Choroid plexus epithelial cell (primary cell): ENCODE results near the gene RNF214.

Source experiments
- DNase-seq: peaks from one replicate; pipeline ENCODE4 v3.0.0-alpha.2; 2010; ENCODE audit warnings: low read depth
- H3K4me3 ChIP-seq: 2 replicates; pipeline ENCODE4 v1.5.1; 2011; ENCODE audit warnings: low read depth, mild to moderate bottlenecking, control low read depth, low read length, moderate library complexity
- TF ChIP-seq, protein P1 (sequence below): conservative IDR thresholded peaks from 2 replicates; pipeline ENCODE4 v1.5.1; 2011; ENCODE audit warnings: low read depth, mild to moderate bottlenecking, control low read depth, inconsistent platforms, low read length, moderate library complexity

Gene RNF214

GRCh38 chr11:117187799-117188481 is 44.5 kb upstream of the RNF214 start:
- DNase-seq = no peak
- H3K4me3 ChIP-seq = no peak overlapping the region
- TF ChIP-seq, protein P1, sequence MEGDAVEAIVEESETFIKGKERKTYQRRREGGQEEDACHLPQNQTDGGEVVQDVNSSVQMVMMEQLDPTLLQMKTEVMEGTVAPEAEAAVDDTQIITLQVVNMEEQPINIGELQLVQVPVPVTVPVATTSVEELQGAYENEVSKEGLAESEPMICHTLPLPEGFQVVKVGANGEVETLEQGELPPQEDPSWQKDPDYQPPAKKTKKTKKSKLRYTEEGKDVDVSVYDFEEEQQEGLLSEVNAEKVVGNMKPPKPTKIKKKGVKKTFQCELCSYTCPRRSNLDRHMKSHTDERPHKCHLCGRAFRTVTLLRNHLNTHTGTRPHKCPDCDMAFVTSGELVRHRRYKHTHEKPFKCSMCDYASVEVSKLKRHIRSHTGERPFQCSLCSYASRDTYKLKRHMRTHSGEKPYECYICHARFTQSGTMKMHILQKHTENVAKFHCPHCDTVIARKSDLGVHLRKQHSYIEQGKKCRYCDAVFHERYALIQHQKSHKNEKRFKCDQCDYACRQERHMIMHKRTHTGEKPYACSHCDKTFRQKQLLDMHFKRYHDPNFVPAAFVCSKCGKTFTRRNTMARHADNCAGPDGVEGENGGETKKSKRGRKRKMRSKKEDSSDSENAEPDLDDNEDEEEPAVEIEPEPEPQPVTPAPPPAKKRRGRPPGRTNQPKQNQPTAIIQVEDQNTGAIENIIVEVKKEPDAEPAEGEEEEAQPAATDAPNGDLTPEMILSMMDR = no peak

DNA sequence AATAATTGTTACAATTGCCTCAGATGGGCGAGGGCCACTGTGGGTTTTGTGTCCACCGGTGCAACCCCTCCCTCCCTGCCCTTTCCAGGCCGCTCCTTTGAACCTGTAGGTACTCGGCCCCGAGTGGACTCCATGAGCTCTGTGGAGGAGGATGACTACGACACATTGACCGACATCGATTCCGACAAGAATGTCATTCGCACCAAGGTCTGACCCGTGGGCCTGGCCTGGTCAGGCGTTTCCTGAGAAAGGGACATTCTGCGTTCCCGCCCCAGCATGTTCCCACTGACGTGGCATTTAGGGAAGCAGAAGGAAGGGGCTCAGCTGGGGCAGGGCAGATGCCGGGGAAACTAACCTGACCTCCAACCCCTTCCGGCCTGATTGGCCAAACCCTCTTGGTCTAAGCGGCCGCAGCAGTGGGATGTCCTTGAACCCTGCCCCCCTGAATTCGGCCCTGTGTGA is 43.8 kb upstream of the RNF214 start:
- H3K4me3 ChIP-seq = no peak overlapping the region
- TF ChIP-seq, protein P1 = no peak
- DNase-seq = no peak

GRCh38 chr11:117189191-117189940 is 43.1 kb upstream of the RNF214 start:
- no peak overlapping the region for H3K4me3 ChIP-seq
- no peak for DNase-seq
- TF ChIP-seq, protein P1 = no peak

DNA sequence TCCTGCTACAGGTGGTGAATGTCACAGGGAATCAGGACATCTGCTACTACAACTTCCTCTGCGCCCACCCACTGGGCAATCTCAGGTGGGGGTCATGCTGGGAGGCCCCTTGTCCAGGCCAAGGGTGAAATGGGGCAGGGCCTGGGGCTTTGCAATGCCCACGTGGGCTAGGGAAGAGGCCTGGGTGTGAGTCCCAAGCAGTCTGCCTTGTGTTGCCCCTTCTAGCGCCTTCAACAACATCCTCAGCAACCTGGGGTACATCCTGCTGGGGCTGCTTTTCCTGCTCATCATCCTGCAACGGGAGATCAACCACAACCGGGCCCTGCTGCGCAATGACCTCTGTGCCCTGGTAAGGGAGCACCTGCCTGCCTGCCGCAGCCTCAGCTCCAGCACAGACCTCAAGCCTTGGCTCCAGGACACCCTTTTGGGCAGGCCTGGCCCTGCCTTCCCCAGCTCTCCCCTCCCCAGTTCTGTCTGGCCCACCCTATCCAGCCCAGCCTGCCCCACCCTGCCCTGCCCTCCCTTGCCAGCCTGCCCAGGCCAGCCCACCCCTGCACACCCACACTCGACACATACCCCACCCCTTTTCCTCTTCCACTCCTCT is 42.4 kb upstream of the RNF214 start:
- TF ChIP-seq, protein P1 = no peak
- no peak overlapping the region for H3K4me3 ChIP-seq
- DNase-seq = no peak

- TF ChIP-seq, protein P1 = no peak
- DNase-seq = no peak
- no peak overlapping the region for H3K4me3 ChIP-seq
Observed at GRCh38 chr11:117191680-117192400, 40.6 kb upstream of the RNF214 start.

GRCh38 chr11:117192401-117192875 is 40.0 kb upstream of the RNF214 start:
- H3K4me3 ChIP-seq = no peak overlapping the region
- TF ChIP-seq, protein P1 = no peak

More at GRCh38 chr11:117192401-117192875, 40.0 kb upstream of the RNF214 start:
- DNase-seq = no peak
